Adipocyte (in vitro differentiated cells): ENCODE data around the gene KNTC1.
A peak's percentile ranks its signal among the peaks of the same experiment; 100 is the strongest.
"Not testable (repeated sequence)": the region's sequence is repeated elsewhere in the genome, so short reads cannot be mapped to it uniquely, and the experiment has no call there.

Experiments
- DNase-seq: peaks from one replicate; pipeline ENCODE4 v3.0.0-alpha.2; 2015; ENCODE audit warnings: low read depth
- H3K27me3 ChIP-seq: replicated peaks from 2 replicates; pipeline ENCODE4 v1.7.0; 2013; ENCODE audit warnings: mild to moderate bottlenecking, low read length, moderate library complexity; ENCODE audit not compliant: control insufficient read depth, insufficient read depth
- H3K36me3 ChIP-seq: 2 replicates; pipeline ENCODE4 v1.7.0; 2013; ENCODE audit warnings: low read length, mild to moderate bottlenecking, moderate library complexity; ENCODE audit not compliant: control insufficient read depth, insufficient read depth, severe bottlenecking
- H3K4me1 ChIP-seq: 2 replicates; pipeline ENCODE4 v1.7.0; 2013; ENCODE audit warnings: mild to moderate bottlenecking, low read length, moderate library complexity; ENCODE audit not compliant: control insufficient read depth, insufficient read depth
- H3K4me3 ChIP-seq: 2 replicates; pipeline ENCODE4 v1.7.0; 2013; ENCODE audit warnings: mild to moderate bottlenecking, low read length, moderate library complexity
- H3K9ac ChIP-seq: 2 replicates; pipeline ENCODE4 v1.7.0; 2013; ENCODE audit warnings: mild to moderate bottlenecking, low read length, moderate library complexity
- H3K9me3 ChIP-seq: 2 replicates; pipeline ENCODE4 v1.7.0; 2013; ENCODE audit warnings: mild to moderate bottlenecking, low read length, moderate library complexity; ENCODE audit not compliant: control insufficient read depth

Gene KNTC1

GRCh38 chr12:122526683-122527477 lies at the start of gene KNTC1, which contains the start of gene RSRC2:
TSS of gene KNTC1 (plus strand) at chr12:122527249. CDS start at chr12:122530064, 2,815 bp downstream.
TSS of gene RSRC2 (minus strand) at chr12:122526936. CDS start at chr12:122526853, 83 bp downstream.
- Histone ChIP-seq H3K4me3 (peak within 1 kb of the TSS; percentile 94), H3K9me3 (no peaks in the 10 kb centered on the region), H3K9ac (peak within 1 kb of the TSS; percentile 99), H3K27me3 (no peaks in the 10 kb centered on the region), H3K4me1 (peaks cover 39% of the 10 kb centered on the region), H3K36me3 (peaks cover 5% of the 10 kb centered on the region)
- DNase-seq, result peak; percentile 100

- Histone ChIP-seq H3K27me3 (no peaks in the 10 kb centered on the region), H3K9me3 (no peaks in the 10 kb centered on the region), H3K36me3 (peaks cover 86% of the 10 kb centered on the region), H3K9ac (no peak overlapping the region), H3K4me3 (no peak overlapping the region), H3K4me1 (no peaks in the 10 kb centered on the region)
- DNase-seq, result no peak
These were observed 46.3 kb upstream of the KNTC1 start for GRCh38 chr12:122480753-122481152.

- H3K36me3 ChIP-seq, result peaks cover 84% of the 10 kb centered on the region
These were observed 45.2 kb upstream of the KNTC1 start for GRCh38 chr12:122481861-122482260.

GRCh38 chr12:122483969-122484368 lies 43.1 kb upstream of the KNTC1 start:
- Histone ChIP-seq H3K27me3 (no peaks in the 10 kb centered on the region), H3K4me3 (no peak overlapping the region), H3K9ac (no peak overlapping the region), H3K9me3 (no peaks in the 10 kb centered on the region), H3K4me1 (no peaks in the 10 kb centered on the region), H3K36me3 (peaks cover 86% of the 10 kb centered on the region)
- DNase-seq, result no peak

More at GRCh38 chr12:122481861-122482260, 45.2 kb upstream of the KNTC1 start:
- H3K27me3 ChIP-seq, result no peaks in the 10 kb centered on the region
- H3K9ac ChIP-seq, result no peak overlapping the region
- no peak overlapping the region for H3K4me3 ChIP-seq
- peak; percentile 68 for DNase-seq
- H3K4me1 ChIP-seq, result no peaks in the 10 kb centered on the region
- no peaks in the 10 kb centered on the region for H3K9me3 ChIP-seq

GRCh38 chr12:122484385-122484784 lies 42.7 kb upstream of the KNTC1 start:
- peaks cover 86% of the 10 kb centered on the region for H3K36me3 ChIP-seq
- not testable (repeated sequence) for DNase-seq, H3K27me3 ChIP-seq, H3K9ac ChIP-seq, H3K4me1 ChIP-seq, H3K9me3 ChIP-seq, H3K4me3 ChIP-seq

- peaks cover 85% of the 10 kb centered on the region for H3K36me3 ChIP-seq
- not testable (repeated sequence) for H3K4me1 ChIP-seq, H3K9me3 ChIP-seq, H3K9ac ChIP-seq, H3K27me3 ChIP-seq, H3K4me3 ChIP-seq
- peak; percentile 90 for DNase-seq
These were observed 40.7 kb upstream of the KNTC1 start for GRCh38 chr12:122486360-122486759.

- DNase-seq, result no peak
- Histone ChIP-seq H3K4me3 (no peak overlapping the region), H3K4me1 (no peaks in the 10 kb centered on the region), H3K36me3 (peaks cover 85% of the 10 kb centered on the region), H3K9ac (no peak overlapping the region), H3K9me3 (no peaks in the 10 kb centered on the region), H3K27me3 (no peaks in the 10 kb centered on the region)
These were observed 40.1 kb upstream of the KNTC1 start for GRCh38 chr12:122486805-122487426.

- H3K9ac ChIP-seq, DNase-seq, H3K4me1 ChIP-seq, H3K9me3 ChIP-seq, H3K4me3 ChIP-seq, H3K27me3 ChIP-seq: not testable (repeated sequence)
- peaks cover 88% of the 10 kb centered on the region for H3K36me3 ChIP-seq
These were observed 39.2 kb upstream of the KNTC1 start for GRCh38 chr12:122487807-122488206.

GRCh38 chr12:122489038-122489437 lies 38.0 kb upstream of the KNTC1 start:
- H3K36me3 ChIP-seq, result peaks cover 79% of the 10 kb centered on the region
- DNase-seq, result no peak

GRCh38 chr12:122491991-122492390 lies 35.1 kb upstream of the KNTC1 start:
- no peak overlapping the region for H3K9ac ChIP-seq
- H3K9me3 ChIP-seq, result no peaks in the 10 kb centered on the region
- no peaks in the 10 kb centered on the region for H3K4me1 ChIP-seq
- no peak for DNase-seq
- H3K4me3 ChIP-seq, result no peak overlapping the region
- no peaks in the 10 kb centered on the region for H3K27me3 ChIP-seq
- H3K36me3 ChIP-seq, result peaks cover 71% of the 10 kb centered on the region

More at GRCh38 chr12:122489038-122489437, 38.0 kb upstream of the KNTC1 start:
- Histone ChIP-seq H3K4me1 (no peaks in the 10 kb centered on the region), H3K27me3 (no peaks in the 10 kb centered on the region), H3K4me3 (no peak overlapping the region), H3K9ac (no peak overlapping the region), H3K9me3 (no peaks in the 10 kb centered on the region)

- peaks cover 66% of the 10 kb centered on the region for H3K36me3 ChIP-seq
- not testable (repeated sequence) for H3K4me1 ChIP-seq, H3K9me3 ChIP-seq, H3K4me3 ChIP-seq, H3K9ac ChIP-seq, DNase-seq, H3K27me3 ChIP-seq
These were observed 33.8 kb upstream of the KNTC1 start for GRCh38 chr12:122493222-122493621.
